ENCODE measurements around the gene CYP4F3.
A peak's percentile ranks its signal among the peaks of the same experiment; 100 is the strongest.

The CYP4F3 gene

DNA sequence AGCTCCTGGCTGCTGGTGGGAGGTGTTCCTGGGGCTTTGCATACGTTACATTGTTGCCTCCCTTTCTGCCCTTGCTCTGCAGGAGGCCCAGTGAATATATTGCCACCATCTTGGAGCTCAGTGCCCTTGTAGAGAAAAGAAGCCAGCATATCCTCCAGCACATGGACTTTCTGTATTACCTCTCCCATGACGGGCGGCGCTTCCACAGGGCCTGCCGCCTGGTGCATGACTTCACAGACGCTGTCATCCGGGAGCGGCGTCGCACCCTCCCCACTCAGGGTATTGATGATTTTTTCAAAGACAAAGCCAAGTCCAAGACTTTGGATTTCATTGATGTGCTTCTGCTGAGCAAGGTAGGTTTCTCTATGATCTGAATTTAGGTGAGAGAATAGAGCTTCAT is 42.7 kb downstream of the CYP4F3 start:
- no peak for TF ChIP-seq EGR1 (IDR thresholded peaks at IDR 0.05)
- TF ChIP-seq MAX (IDR thresholded peaks at IDR 0.05) = no peak
- TF ChIP-seq ZBTB7A (IDR thresholded peaks at IDR 0.05; ENCODE audit: low read depth) = no peak
- no peak for TF ChIP-seq TAF1 (IDR thresholded peaks at IDR 0.05; ENCODE audit: low read depth)
- no peak for TF ChIP-seq TEAD4 (IDR thresholded peaks at IDR 0.05)
- no peak for TF ChIP-seq RAD21 (IDR thresholded peaks at IDR 0.05; ENCODE audit: low read depth)
- TF ChIP-seq EP300 (IDR thresholded peaks at IDR 0.05; ENCODE audit: borderline replicate concordance) = no peak
- TF ChIP-seq, protein P1, sequence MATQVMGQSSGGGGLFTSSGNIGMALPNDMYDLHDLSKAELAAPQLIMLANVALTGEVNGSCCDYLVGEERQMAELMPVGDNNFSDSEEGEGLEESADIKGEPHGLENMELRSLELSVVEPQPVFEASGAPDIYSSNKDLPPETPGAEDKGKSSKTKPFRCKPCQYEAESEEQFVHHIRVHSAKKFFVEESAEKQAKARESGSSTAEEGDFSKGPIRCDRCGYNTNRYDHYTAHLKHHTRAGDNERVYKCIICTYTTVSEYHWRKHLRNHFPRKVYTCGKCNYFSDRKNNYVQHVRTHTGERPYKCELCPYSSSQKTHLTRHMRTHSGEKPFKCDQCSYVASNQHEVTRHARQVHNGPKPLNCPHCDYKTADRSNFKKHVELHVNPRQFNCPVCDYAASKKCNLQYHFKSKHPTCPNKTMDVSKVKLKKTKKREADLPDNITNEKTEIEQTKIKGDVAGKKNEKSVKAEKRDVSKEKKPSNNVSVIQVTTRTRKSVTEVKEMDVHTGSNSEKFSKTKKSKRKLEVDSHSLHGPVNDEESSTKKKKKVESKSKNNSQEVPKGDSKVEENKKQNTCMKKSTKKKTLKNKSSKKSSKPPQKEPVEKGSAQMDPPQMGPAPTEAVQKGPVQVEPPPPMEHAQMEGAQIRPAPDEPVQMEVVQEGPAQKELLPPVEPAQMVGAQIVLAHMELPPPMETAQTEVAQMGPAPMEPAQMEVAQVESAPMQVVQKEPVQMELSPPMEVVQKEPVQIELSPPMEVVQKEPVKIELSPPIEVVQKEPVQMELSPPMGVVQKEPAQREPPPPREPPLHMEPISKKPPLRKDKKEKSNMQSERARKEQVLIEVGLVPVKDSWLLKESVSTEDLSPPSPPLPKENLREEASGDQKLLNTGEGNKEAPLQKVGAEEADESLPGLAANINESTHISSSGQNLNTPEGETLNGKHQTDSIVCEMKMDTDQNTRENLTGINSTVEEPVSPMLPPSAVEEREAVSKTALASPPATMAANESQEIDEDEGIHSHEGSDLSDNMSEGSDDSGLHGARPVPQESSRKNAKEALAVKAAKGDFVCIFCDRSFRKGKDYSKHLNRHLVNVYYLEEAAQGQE (IDR thresholded peaks at IDR 0.05; ENCODE audit: low read depth) = no peak
- no peak for TF ChIP-seq USF1 (IDR thresholded peaks at IDR 0.05)

- TF ChIP-seq FOXM1 (IDR thresholded peaks at IDR 0.05; ENCODE audit: borderline replicate concordance, low read depth) = no peak
- TF ChIP-seq USF1 (IDR thresholded peaks at IDR 0.05) = no peak
- TF ChIP-seq, protein P1 (IDR thresholded peaks at IDR 0.05; ENCODE audit: low read depth) = peak; percentile 91
- TF ChIP-seq TCF12 (IDR thresholded peaks at IDR 0.05; ENCODE audit: low read depth) = no peak
Measured at GRCh38 chr19:15684828-15685227, 44.1 kb downstream of the CYP4F3 start.

DNA sequence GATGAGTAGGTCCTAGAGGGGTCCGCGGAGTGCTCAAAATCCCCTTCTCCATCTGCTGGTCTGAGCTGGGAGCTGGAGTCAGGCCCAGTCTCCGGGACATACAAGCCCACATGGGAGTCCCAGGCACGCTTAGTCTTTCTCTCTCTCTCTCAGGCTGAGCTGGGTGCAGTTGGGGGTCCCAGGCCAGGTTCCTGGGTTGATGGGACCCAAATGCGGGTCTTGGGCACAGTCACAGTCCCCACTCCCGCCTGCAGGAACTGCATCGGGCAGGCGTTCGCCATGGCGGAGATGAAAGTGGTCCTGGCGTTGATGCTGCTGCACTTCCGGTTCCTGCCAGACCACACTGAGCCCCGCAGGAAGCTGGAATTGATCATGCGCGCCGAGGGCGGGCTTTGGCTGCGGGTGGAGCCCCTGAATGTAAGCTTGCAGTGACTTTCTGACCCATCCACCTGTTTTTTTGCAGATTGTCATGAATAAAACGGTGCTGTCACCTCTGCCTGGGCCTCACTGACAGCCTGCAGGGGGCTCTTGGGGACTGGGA is 56.0 kb downstream of the CYP4F3 start:
- no peak for TF ChIP-seq USF1 (IDR thresholded peaks at IDR 0.05)
- no peak for TF ChIP-seq YY1 (IDR thresholded peaks at IDR 0.05; ENCODE audit: low read depth)
- no peak for TF ChIP-seq RAD21 (IDR thresholded peaks at IDR 0.05; ENCODE audit: low read depth)
- no peak for TF ChIP-seq EP300 (IDR thresholded peaks at IDR 0.05; ENCODE audit: borderline replicate concordance)

- TF ChIP-seq TAF1 (IDR thresholded peaks at IDR 0.05; ENCODE audit: low read depth) (no peak), EP300 (IDR thresholded peaks at IDR 0.05; ENCODE audit: borderline replicate concordance) (no peak), NFIC (IDR thresholded peaks at IDR 0.05) (no peak), CREB1 (IDR thresholded peaks at IDR 0.05; ENCODE audit: low read depth) (no peak), FOXM1 (IDR thresholded peaks at IDR 0.05; ENCODE audit: borderline replicate concordance, low read depth) (no peak), ZBTB7A (IDR thresholded peaks at IDR 0.05; ENCODE audit: low read depth) (no peak), MAX (IDR thresholded peaks at IDR 0.05) (no peak), RAD21 (IDR thresholded peaks at IDR 0.05; ENCODE audit: low read depth) (no peak), EGR1 (IDR thresholded peaks at IDR 0.05) (no peak), TCF12 (IDR thresholded peaks at IDR 0.05; ENCODE audit: low read depth) (no peak), CEBPB (IDR thresholded peaks at IDR 0.05) (no peak)
- TF ChIP-seq, protein P1 (IDR thresholded peaks at IDR 0.05; ENCODE audit: low read depth) = no peak
Measured at GRCh38 chr19:15701757-15702533, 61.2 kb downstream of the CYP4F3 start.

Measured in Ishikawa (cell line).